ENCODE results near the gene KRTAP10-12.

The KRTAP10-12 gene

DNA sequence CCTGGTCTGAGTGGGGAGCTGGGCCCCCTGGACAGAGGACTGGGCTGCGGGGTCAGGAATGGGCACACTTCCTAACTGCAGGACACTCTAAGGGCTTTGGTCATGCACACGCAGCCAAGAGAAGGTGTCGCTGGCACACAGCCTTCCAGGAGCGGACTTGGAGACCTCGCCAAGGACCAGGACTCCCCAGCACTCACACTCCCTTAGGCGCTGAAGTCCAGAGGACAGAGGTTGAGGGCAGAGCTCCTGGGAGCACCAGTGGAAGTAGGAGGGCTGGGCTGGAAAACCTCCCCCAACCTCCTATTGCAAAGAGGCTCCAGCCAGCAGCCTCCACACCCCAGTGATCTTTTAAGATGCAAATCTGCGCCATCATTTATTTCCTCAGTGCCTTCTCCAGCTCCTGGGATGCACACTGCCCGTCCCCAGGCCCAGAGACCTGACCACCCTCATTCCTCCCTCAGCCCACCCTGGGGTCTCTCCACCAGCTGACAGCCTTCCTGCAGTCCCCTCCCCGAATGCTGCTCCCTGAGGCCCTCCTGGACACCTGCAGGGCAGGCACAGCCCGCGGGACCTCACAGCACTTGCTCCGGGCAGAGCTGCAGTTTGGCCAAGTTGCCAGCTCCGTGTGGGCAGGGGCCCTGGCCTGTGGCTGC lies 11.4 kb downstream of the KRTAP10-12 start:
- TF ChIP-seq, protein P1, sequence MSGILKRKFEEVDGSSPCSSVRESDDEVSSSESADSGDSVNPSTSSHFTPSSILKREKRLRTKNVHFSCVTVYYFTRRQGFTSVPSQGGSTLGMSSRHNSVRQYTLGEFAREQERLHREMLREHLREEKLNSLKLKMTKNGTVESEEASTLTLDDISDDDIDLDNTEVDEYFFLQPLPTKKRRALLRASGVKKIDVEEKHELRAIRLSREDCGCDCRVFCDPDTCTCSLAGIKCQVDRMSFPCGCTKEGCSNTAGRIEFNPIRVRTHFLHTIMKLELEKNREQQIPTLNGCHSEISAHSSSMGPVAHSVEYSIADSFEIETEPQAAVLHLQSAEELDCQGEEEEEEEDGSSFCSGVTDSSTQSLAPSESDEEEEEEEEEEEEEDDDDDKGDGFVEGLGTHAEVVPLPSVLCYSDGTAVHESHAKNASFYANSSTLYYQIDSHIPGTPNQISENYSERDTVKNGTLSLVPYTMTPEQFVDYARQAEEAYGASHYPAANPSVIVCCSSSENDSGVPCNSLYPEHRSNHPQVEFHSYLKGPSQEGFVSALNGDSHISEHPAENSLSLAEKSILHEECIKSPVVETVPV (CRISPR knock-in tag; IDR thresholded peaks at IDR 0.05): no peak
- no peak for TF ChIP-seq ZNF70 (CRISPR knock-in tag; IDR thresholded peaks at IDR 0.05)
- TF ChIP-seq SNAI2 (CRISPR knock-in tag; IDR thresholded peaks at IDR 0.05): no peak
- TF ChIP-seq, protein P2, sequence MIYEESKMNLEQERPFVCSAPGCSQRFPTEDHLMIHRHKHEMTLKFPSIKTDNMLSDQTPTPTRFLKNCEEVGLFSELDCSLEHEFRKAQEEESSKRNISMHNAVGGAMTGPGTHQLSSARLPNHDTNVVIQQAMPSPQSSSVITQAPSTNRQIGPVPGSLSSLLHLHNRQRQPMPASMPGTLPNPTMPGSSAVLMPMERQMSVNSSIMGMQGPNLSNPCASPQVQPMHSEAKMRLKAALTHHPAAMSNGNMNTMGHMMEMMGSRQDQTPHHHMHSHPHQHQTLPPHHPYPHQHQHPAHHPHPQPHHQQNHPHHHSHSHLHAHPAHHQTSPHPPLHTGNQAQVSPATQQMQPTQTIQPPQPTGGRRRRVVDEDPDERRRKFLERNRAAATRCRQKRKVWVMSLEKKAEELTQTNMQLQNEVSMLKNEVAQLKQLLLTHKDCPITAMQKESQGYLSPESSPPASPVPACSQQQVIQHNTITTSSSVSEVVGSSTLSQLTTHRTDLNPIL (CRISPR knock-in tag; IDR thresholded peaks at IDR 0.05; ENCODE audit: low read depth): no peak
- no peak for TF ChIP-seq ZNF565 (CRISPR knock-in tag; conservative IDR thresholded peaks at IDR 0.05; ENCODE audit: low read depth)
- TF ChIP-seq, protein P3, sequence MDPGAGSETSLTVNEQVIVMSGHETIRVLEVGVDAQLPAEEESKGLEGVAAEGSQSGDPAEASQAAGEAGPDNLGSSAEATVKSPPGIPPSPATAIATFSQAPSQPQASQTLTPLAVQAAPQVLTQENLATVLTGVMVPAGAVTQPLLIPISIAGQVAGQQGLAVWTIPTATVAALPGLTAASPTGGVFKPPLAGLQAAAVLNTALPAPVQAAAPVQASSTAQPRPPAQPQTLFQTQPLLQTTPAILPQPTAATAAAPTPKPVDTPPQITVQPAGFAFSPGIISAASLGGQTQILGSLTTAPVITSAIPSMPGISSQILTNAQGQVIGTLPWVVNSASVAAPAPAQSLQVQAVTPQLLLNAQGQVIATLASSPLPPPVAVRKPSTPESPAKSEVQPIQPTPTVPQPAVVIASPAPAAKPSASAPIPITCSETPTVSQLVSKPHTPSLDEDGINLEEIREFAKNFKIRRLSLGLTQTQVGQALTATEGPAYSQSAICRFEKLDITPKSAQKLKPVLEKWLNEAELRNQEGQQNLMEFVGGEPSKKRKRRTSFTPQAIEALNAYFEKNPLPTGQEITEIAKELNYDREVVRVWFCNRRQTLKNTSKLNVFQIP (CRISPR knock-in tag; IDR thresholded peaks at IDR 0.05; ENCODE audit: borderline replicate concordance, low read depth): no peak
- TF ChIP-seq BACH2 (CRISPR knock-in tag; IDR thresholded peaks at IDR 0.05; ENCODE audit: borderline replicate concordance): no peak
- TF ChIP-seq RARB (CRISPR knock-in tag; IDR thresholded peaks at IDR 0.05): no peak
- TF ChIP-seq ZFP3 (CRISPR knock-in tag; IDR thresholded peaks at IDR 0.05): no peak
- TF ChIP-seq, protein P4, sequence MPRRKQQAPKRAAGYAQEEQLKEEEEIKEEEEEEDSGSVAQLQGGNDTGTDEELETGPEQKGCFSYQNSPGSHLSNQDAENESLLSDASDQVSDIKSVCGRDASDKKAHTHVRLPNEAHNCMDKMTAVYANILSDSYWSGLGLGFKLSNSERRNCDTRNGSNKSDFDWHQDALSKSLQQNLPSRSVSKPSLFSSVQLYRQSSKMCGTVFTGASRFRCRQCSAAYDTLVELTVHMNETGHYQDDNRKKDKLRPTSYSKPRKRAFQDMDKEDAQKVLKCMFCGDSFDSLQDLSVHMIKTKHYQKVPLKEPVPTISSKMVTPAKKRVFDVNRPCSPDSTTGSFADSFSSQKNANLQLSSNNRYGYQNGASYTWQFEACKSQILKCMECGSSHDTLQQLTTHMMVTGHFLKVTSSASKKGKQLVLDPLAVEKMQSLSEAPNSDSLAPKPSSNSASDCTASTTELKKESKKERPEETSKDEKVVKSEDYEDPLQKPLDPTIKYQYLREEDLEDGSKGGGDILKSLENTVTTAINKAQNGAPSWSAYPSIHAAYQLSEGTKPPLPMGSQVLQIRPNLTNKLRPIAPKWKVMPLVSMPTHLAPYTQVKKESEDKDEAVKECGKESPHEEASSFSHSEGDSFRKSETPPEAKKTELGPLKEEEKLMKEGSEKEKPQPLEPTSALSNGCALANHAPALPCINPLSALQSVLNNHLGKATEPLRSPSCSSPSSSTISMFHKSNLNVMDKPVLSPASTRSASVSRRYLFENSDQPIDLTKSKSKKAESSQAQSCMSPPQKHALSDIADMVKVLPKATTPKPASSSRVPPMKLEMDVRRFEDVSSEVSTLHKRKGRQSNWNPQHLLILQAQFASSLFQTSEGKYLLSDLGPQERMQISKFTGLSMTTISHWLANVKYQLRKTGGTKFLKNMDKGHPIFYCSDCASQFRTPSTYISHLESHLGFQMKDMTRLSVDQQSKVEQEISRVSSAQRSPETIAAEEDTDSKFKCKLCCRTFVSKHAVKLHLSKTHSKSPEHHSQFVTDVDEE (CRISPR knock-in tag; IDR thresholded peaks at IDR 0.05): no peak
- TF ChIP-seq CSDC2 (CRISPR knock-in tag; IDR thresholded peaks at IDR 0.05): no peak
- TF ChIP-seq ZC3H10 (CRISPR knock-in tag; IDR thresholded peaks at IDR 0.05): no peak
- ATAC-seq: no peak

DNA sequence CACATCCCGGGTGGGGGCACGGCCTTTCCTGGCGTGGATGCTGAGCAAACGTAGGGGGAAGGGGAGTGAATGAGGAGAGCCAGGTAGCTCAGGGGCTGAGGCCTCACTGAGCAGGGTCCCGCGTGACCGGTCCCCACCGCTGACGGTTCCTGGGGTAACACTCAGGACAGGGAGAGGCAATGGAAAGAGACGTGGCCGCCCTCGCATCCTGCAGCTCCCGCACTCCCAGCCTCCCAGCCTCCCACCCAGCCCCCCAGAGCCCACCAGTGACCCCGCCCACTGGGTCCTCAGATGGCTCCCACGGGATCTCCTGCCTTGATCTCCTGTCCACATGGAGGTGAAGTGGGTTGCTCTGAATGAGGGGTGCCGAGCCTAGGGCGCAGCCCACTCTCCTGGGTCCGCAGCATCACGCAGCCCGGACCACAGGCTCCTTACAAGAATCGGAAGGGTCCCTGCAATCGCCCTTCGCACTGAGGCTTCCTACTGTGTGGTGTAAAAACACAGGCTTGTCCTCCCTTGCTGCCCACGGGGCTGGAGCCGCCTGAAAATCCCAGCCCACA lies 12.0 kb downstream of the KRTAP10-12 start:
- no peak for TF ChIP-seq GLIS3 (CRISPR knock-in tag; IDR thresholded peaks at IDR 0.05)
- TF ChIP-seq, protein P2 (CRISPR knock-in tag; IDR thresholded peaks at IDR 0.05; ENCODE audit: low read depth): no peak
- TF ChIP-seq, protein P4 (CRISPR knock-in tag; IDR thresholded peaks at IDR 0.05): no peak
- ATAC-seq: no peak

DNA sequence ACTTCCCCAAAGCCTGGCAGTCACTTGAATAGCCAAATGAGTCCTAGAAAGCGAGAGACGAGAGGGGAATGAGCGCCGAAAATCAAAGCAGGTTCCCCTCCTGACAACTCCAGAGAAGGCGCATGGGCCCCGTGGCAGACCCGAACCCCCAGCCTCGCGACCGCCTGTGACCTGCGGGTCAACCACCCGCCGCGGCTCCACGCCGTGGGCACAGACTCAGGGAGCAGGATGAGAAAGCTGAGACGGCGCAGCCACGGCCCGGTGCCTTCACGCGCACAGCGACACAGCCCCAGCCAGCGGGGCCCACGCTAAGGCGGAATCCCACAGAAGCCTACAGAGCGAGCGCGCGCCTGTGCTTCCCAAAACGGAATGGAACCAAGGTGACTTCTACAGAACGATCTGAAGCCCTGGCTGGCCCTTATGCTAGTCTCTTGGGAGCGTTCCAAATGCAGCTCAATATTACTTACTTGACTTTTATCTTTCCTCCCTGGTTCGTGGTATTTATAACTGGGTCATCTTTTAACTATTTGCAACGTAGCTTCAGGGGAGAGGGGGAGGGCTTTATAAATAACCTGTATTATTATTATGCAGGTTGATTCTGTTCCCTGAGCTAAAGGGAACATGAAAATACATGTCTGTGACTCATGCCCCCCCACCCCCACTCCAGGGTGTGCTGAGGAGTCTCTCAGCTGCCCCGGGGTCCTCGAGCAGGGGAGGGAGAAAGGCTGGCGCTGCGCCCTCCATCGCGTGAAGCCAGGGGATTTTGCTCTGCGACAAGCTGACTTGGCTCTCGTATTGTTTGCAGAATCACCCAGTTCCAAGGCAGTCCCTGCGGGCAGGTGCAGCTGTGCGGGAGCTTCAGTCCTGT lies 12.7 kb downstream of the KRTAP10-12 start:
- TF ChIP-seq, protein P1 (CRISPR knock-in tag; IDR thresholded peaks at IDR 0.05): no peak
- no peak for TF ChIP-seq OSR1 (CRISPR knock-in tag; IDR thresholded peaks at IDR 0.05)
- no peak for TF ChIP-seq BACH2 (CRISPR knock-in tag; IDR thresholded peaks at IDR 0.05; ENCODE audit: borderline replicate concordance)
- no peak for TF ChIP-seq SNAI2 (CRISPR knock-in tag; IDR thresholded peaks at IDR 0.05)
- no peak for ATAC-seq

All from SK-N-SH treated with all-trans-retinoic acid at 6 μM for 48 hours (cell line).